ENCODE data around the gene POLR1H. TPM values are rescaled to one million over a fixed set of nuclear protein-coding genes. Genes with fewer than 3 reads are reported as not detected.

The POLR1H gene
- total RNA-seq, 1 experiment from 2014 or later: 40.0 TPM

DNA sequence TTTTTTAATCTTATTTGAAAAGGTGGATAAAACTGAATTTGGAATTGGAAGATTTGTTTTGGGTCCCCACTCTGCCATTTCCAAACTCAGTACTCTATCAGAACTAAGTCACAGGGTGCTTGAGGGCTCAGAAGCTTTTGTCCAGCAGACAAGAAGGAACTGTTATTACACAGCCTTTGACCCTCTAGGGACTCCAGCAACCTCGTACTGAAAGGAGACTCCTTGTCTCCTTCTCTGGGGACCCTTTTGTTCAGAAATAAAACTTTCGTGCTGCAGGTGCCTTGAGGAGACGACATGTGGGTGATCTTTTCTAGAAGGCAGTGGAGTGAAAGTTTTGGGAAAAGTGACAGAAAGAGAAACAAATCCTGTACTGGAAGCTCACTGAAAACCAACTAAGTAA lies 7.4 kb upstream of the POLR1H start:
- no peak overlapping the region for H3K9ac ChIP-seq (ENCODE audit: low read length)
- TF ChIP-seq, protein P1, sequence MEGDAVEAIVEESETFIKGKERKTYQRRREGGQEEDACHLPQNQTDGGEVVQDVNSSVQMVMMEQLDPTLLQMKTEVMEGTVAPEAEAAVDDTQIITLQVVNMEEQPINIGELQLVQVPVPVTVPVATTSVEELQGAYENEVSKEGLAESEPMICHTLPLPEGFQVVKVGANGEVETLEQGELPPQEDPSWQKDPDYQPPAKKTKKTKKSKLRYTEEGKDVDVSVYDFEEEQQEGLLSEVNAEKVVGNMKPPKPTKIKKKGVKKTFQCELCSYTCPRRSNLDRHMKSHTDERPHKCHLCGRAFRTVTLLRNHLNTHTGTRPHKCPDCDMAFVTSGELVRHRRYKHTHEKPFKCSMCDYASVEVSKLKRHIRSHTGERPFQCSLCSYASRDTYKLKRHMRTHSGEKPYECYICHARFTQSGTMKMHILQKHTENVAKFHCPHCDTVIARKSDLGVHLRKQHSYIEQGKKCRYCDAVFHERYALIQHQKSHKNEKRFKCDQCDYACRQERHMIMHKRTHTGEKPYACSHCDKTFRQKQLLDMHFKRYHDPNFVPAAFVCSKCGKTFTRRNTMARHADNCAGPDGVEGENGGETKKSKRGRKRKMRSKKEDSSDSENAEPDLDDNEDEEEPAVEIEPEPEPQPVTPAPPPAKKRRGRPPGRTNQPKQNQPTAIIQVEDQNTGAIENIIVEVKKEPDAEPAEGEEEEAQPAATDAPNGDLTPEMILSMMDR (conservative IDR thresholded peaks at IDR 0.05; ENCODE audit: low read depth, low read length): no peak
- TF ChIP-seq EZH2phosphoT487 (IDR thresholded peaks at IDR 0.05; ENCODE audit: borderline replicate concordance, low read length): no peak
- TF ChIP-seq EZH2 (IDR thresholded peaks at IDR 0.05; ENCODE audit: low read length, unreplicated experiment): no peak
- intact Hi-C loops (cut with micrococcal nuclease): no loop called here
- H3K4me3 ChIP-seq (ENCODE audit: low read length): no peak overlapping the region
- H4K20me1 ChIP-seq (ENCODE audit: low read length): no peaks in the 10 kb centered on the region
- H3K27ac ChIP-seq (ENCODE audit: low read length): no peak overlapping the region
- CTCF ChIA-PET: no interaction called here
- no peak overlapping the region for H3K4me2 ChIP-seq (ENCODE audit: low read length)
- POLR2A ChIA-PET (ENCODE audit: unreplicated experiment): no interaction called here
- no peak for DNase-seq
- no peak for ATAC-seq
- H3K9me3 ChIP-seq (ENCODE audit: low read length): no peaks in the 10 kb centered on the region
- BruUV-seq (replicated peaks): no TSS peak
- 0 out of 2 replicates have a peak, but pooled peaks cover 3% of the 10 kb centered on the region for H3K36me3 ChIP-seq (ENCODE audit: low read depth, low read length)
- H3F3A ChIP-seq (ENCODE audit: low read length, unreplicated experiment): no peaks in the 10 kb centered on the region
- no peaks in the 10 kb centered on the region for H3K27me3 ChIP-seq (ENCODE audit: low read length)
- H3K79me2 ChIP-seq (ENCODE audit: low read length): no peaks in the 10 kb centered on the region
- no peaks in the 10 kb centered on the region for H3K4me1 ChIP-seq (ENCODE audit: insufficient read depth, low read length)
- H2AFZ ChIP-seq (ENCODE audit: low read length): no peak overlapping the region
- no peaks in the 10 kb centered on the region for H3K9me2 ChIP-seq (replicated peaks; ENCODE audit: low read length)

DNA sequence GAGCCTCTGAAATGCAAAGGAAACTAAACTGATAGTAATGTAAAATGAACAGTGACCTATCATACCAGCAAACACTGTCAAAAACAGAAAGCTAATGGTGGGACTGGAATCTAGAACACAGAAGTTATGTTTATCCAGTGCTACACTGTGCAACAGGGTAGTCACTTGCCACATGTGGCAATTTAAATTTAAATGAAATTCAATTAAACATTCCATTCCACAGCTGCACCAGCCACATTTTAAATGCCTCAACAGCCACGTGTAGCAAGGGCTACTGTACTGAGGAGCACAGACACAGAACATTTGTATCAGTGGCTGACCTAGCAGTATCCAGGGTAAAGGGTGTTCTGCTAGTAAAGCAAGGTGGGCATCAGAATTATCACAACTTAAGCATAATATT lies 5.6 kb upstream of the POLR1H start:
- CTCF ChIA-PET: no interaction called here
- peaks cover 12% of the 10 kb centered on the region for H3K79me2 ChIP-seq (ENCODE audit: low read length)
- no peaks in the 10 kb centered on the region for H3K9me2 ChIP-seq (replicated peaks; ENCODE audit: low read length)
- no peak overlapping the region for H3K4me2 ChIP-seq (ENCODE audit: low read length)
- no peaks in the 10 kb centered on the region for H4K20me1 ChIP-seq (ENCODE audit: low read length)
- H3K27ac ChIP-seq (ENCODE audit: low read length): no peak overlapping the region
- BruUV-seq (replicated peaks): no TSS peak
- H3K27me3 ChIP-seq (ENCODE audit: low read length): no peaks in the 10 kb centered on the region
- no peak overlapping the region for H3K4me3 ChIP-seq (ENCODE audit: low read length)
- intact Hi-C loops (cut with micrococcal nuclease): no loop called here
- no peaks in the 10 kb centered on the region for H3K9me3 ChIP-seq (ENCODE audit: low read length)
- 0 out of 2 replicates have a peak, but pooled peaks cover 3% of the 10 kb centered on the region for H3K36me3 ChIP-seq (ENCODE audit: low read depth, low read length)
- no peak overlapping the region for H2AFZ ChIP-seq (ENCODE audit: low read length)
- POLR2A ChIA-PET (ENCODE audit: unreplicated experiment): no interaction called here
- H3K4me1 ChIP-seq (ENCODE audit: insufficient read depth, low read length): peaks cover 10% of the 10 kb centered on the region
- H3F3A ChIP-seq (ENCODE audit: low read length, unreplicated experiment): no peaks in the 10 kb centered on the region
- ATAC-seq (no peak), DNase-seq (no peak)
- TF ChIP-seq EZH2 (IDR thresholded peaks at IDR 0.05; ENCODE audit: low read length, unreplicated experiment): no peak
- TF ChIP-seq EZH2phosphoT487 (IDR thresholded peaks at IDR 0.05; ENCODE audit: borderline replicate concordance, low read length): no peak
- TF ChIP-seq, protein P1 (conservative IDR thresholded peaks at IDR 0.05; ENCODE audit: low read depth, low read length): no peak
- H3K9ac ChIP-seq (ENCODE audit: low read length): no peak overlapping the region

- BruUV-seq (replicated peaks): TSS peak; percentile 85
- H3K27ac ChIP-seq (ENCODE audit: low read length): peak overlapping the region; percentile 25
- CTCF ChIA-PET: interaction anchor here (0.6 to 0.8 kb wide), 2 partner anchors 41 to 987 kb away, joined by 3 read pairs; no protein-coding TSS in a partner anchor
- intact Hi-C loops (cut with micrococcal nuclease): loop anchor here (2.0 kb wide), 1 partner anchor 118 kb away; the partner anchor contains the start of gene HLA-A
- H3K4me3 ChIP-seq (ENCODE audit: low read length): peak overlapping the region; percentile 96
- peaks cover 20% of the 10 kb centered on the region for H3K4me1 ChIP-seq (ENCODE audit: insufficient read depth, low read length)
- no peaks in the 10 kb centered on the region for H3K9me2 ChIP-seq (replicated peaks; ENCODE audit: low read length)
- no peaks in the 10 kb centered on the region for H3F3A ChIP-seq (ENCODE audit: low read length, unreplicated experiment)
- 0 out of 2 replicates have a peak, but pooled peaks cover 5% of the 10 kb centered on the region for H3K36me3 ChIP-seq (ENCODE audit: low read depth, low read length)
- H4K20me1 ChIP-seq (ENCODE audit: low read length): no peaks in the 10 kb centered on the region
- peak overlapping the region; percentile 91 for H3K4me2 ChIP-seq (ENCODE audit: low read length)
- peak overlapping the region; percentile 92 for H2AFZ ChIP-seq (ENCODE audit: low read length)
- H3K9me3 ChIP-seq (ENCODE audit: low read length): no peaks in the 10 kb centered on the region
- DNase-seq (no peak), ATAC-seq (peak; percentile 12)
- peak overlapping the region; percentile 91 for H3K9ac ChIP-seq (ENCODE audit: low read length)
- POLR2A ChIA-PET (ENCODE audit: unreplicated experiment): interaction anchor here (0.6 to 1.0 kb wide), 3 partner anchors 34 to 1767 kb away, joined by 3 to 5 read pairs (median 4); partner anchors contain the start of gene HSPA1B
- no peak for TF ChIP-seq EZH2phosphoT487 (IDR thresholded peaks at IDR 0.05; ENCODE audit: borderline replicate concordance, low read length)
- peaks cover 43% of the 10 kb centered on the region for H3K79me2 ChIP-seq (ENCODE audit: low read length)
- no peaks in the 10 kb centered on the region for H3K27me3 ChIP-seq (ENCODE audit: low read length)
These were observed 416 bp upstream of the POLR1H start for GRCh38 chr6:30060606-30061091.

Measured in PC-3 (cell line).